ENCODE data around the gene KCNH1. TPM values are rescaled to one million over a fixed set of nuclear protein-coding genes. Genes with fewer than 3 reads are reported as not detected.

Gene KCNH1
- total and polyA plus RNA-seq, 2 experiments from 2014 or later = 0.28 TPM; not detected in 1

DNA sequence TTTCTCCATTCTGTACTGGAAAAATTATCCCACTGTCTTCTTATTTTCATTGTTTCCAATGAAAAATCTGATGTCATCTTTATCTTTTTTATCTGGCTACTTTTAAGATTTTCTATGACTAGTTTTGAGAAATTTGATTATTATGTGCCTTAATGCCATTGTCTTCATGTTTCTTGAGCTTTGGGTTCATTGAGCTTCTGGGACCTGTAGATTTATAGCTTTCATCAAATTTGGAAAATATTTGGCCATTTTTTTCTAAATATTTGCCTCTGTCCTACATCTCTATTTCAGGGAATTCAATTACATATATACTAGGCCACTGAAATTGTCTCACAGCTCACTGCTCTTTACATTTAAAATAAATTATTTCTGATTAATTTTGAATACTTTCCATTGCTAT, 38.7 kb upstream of the KCNH1 start (continued):
- no peak for TF ChIP-seq ZNF462 (CRISPR knock-in tag; IDR thresholded peaks at IDR 0.05)

- Mint-ChIP-seq H3K9me3 (peaks cover 38% of the 10 kb centered on the region), H3K36me3 (ENCODE audit: low read depth) (peaks cover 11% of the 10 kb centered on the region), H3K27ac (no peak overlapping the region), H3K27me3 (ENCODE audit: insufficient read depth, low read depth, poor library complexity) (peaks cover 2% of the 10 kb centered on the region), H3K4me1 (peaks cover 6% of the 10 kb centered on the region), H3K4me3 (no peak overlapping the region)
- Histone ChIP-seq H4K20me1 (replicated peaks; ENCODE audit: insufficient read depth) (no peaks in the 10 kb centered on the region), H3F3A (replicated peaks; ENCODE audit: low read depth) (no peaks in the 10 kb centered on the region), H2AFZ (no peak overlapping the region), H3K9me2 (ENCODE audit: insufficient read depth) (no peaks in the 10 kb centered on the region), H3K27me3 (ENCODE audit: insufficient read depth) (no peaks in the 10 kb centered on the region), H3K27ac (ENCODE audit: low read depth) (no peak overlapping the region), H3K4me1 (ENCODE audit: insufficient read depth) (peaks cover 7% of the 10 kb centered on the region; the same call in 1 of the 2 replicates), H3K4me2 (no peak overlapping the region), H3K36me3 (ENCODE audit: insufficient read depth) (no peaks in the 10 kb centered on the region), H3K79me2 (replicated peaks; ENCODE audit: insufficient read depth) (no peaks in the 10 kb centered on the region), H3K4me3 (no peak overlapping the region)
- DNase-seq (ENCODE audit: low spot score) = no peak
- ATAC-seq = no peak
- TF ChIP-seq POLR2AphosphoS5 (IDR thresholded peaks at IDR 0.05; ENCODE audit: low read depth) (no peak), CTCF (conservative IDR thresholded peaks at IDR 0.05; ENCODE audit: low read depth in 2 of 2) (no peak), ZNF462 (CRISPR knock-in tag; IDR thresholded peaks at IDR 0.05) (no peak), ZNF114 (CRISPR knock-in tag; IDR thresholded peaks at IDR 0.05) (no peak), NANOG (IDR thresholded peaks at IDR 0.05; ENCODE audit: borderline replicate concordance) (no peak), JUNB (IDR thresholded peaks at IDR 0.05; ENCODE audit: unreplicated experiment) (no peak), ZNF331 (CRISPR knock-in tag; IDR thresholded peaks at IDR 0.05; ENCODE audit: low read depth) (no peak), EZH2phosphoT487 (IDR thresholded peaks at IDR 0.05; ENCODE audit: unreplicated experiment) (no peak), EZH2 (IDR thresholded peaks at IDR 0.05; ENCODE audit: low read depth, unreplicated experiment) (no peak)
These were observed 35.4 kb upstream of the KCNH1 start for GRCh38 chr1:211169353-211169752.

Data from GM23338 (cell line).